Measurements from ENCODE around the gene VASP. TPM values are rescaled to one million over a fixed set of nuclear protein-coding genes. Genes with fewer than 3 reads are reported as not detected.
"Not testable (repeated sequence)": the region's sequence is repeated elsewhere in the genome, so short reads cannot be mapped to it uniquely, and the experiment has no call there.

VASP gene
- polyA plus RNA-seq, 3 donors = 132 to 154 (median 144) TPM

DNA sequence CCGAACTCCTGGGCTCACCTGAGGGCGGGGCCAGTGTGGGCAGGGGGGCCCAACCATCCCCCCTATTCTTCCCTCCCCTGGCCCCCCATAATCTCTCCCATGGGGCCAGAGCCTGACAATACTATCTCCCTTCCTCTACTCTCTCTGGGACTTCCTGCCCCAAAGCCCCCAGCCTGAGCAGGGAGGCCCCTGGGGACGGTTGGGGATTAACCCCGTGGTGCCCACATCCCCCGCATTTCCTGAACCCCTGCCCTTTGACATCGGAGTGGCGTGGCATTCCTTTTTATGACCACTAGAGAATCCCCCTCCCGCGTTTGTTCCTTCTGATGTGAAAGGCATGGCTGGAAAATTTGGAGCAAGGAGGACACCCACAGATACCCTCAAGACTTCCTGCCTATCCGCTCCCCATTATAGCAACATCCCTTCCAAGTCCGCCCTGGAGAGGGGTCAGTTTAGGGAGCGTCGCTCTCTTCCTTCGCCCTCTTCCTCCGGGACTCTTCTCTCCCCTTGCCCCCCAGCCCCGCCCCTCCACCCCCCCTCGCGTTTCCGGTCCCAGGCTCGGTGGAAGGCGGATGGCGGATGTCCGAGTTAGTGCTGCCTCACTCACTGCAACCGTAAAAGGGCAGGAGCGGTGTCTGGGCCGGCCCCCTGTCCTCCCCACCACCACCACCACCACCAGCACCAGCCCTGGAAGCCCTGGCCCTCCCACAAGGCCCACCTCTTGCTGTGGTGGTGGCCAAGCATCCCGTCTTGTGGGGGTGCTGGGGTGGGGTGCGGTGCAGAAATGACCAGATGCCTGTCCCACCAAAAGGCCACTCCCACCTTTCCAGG, 1.8 kb downstream of the VASP start:
- Histone ChIP-seq H3K36me3 (replicated peaks in 1 of 2; ENCODE audit: control insufficient read depth in 1 of 2, insufficient read depth in 2 of 2, low read length in 2 of 2) (peaks cover under 1 to 20% of the 10 kb centered on the region in 2 donors), H2AFZ (ENCODE audit: insufficient read depth, low read depth, low read length, poor library complexity, severe bottlenecking) (no peak overlapping the region), H3K9ac (ENCODE audit: insufficient read depth, low read length, poor library complexity, severe bottlenecking) (peak overlapping the region; percentile 88), H3K27ac (ENCODE audit: low read depth in 1 of 2, low read length in 2 of 2) (peak overlapping the region; percentile 96 to 99), H4K20me1 (ENCODE audit: insufficient read depth, low read length) (peaks cover 68% of the 10 kb centered on the region), H3K4me1 (ENCODE audit: control insufficient read depth in 1 of 2, insufficient read depth in 2 of 2, low read length in 2 of 2) (peaks cover 63 to 76% of the 10 kb centered on the region in 2 donors), H3K27me3 (ENCODE audit: control insufficient read depth in 2 of 2, insufficient read depth in 2 of 2, low read length in 2 of 2) (no peaks in the 10 kb centered on the region), H3K9me3 (replicated peaks in 1 of 2; ENCODE audit: control insufficient read depth in 1 of 2, insufficient read depth in 1 of 2, low read length in 2 of 2) (no peaks in the 10 kb centered on the region), H3K79me2 (ENCODE audit: insufficient read depth, low read length) (peaks cover 72% of the 10 kb centered on the region), H3K4me3 (replicated peaks in 1 of 3; ENCODE audit: low read depth in 2 of 3, low read length in 3 of 3) (peak overlapping the region; percentile 80 to 100 (median 91)), H3K4me2 (replicated peaks; ENCODE audit: extremely low read depth, low read length, poor library complexity, severe bottlenecking) (peak overlapping the region; percentile 100)
- TF ChIP-seq, protein P1, sequence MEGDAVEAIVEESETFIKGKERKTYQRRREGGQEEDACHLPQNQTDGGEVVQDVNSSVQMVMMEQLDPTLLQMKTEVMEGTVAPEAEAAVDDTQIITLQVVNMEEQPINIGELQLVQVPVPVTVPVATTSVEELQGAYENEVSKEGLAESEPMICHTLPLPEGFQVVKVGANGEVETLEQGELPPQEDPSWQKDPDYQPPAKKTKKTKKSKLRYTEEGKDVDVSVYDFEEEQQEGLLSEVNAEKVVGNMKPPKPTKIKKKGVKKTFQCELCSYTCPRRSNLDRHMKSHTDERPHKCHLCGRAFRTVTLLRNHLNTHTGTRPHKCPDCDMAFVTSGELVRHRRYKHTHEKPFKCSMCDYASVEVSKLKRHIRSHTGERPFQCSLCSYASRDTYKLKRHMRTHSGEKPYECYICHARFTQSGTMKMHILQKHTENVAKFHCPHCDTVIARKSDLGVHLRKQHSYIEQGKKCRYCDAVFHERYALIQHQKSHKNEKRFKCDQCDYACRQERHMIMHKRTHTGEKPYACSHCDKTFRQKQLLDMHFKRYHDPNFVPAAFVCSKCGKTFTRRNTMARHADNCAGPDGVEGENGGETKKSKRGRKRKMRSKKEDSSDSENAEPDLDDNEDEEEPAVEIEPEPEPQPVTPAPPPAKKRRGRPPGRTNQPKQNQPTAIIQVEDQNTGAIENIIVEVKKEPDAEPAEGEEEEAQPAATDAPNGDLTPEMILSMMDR (IDR thresholded peaks at IDR 0.05) = no peak
- H3K27me3 Mint-ChIP-seq (ENCODE audit: low read depth in 3 of 3) = no peaks in the 10 kb centered on the region
- peaks cover 29 to 46% of the 10 kb centered on the region in 2 donors for H3K36me3 Mint-ChIP-seq
- H3K9me3 Mint-ChIP-seq = no peaks in the 10 kb centered on the region
- H3K4me3 Mint-ChIP-seq = peak overlapping the region; percentile 98 to 99
- peak; percentile 61 to 67 (median 64) for DNase-seq
- 0% methylated on average over 8 of the region's 28 CpGs for WGBS (ENCODE audit: insufficient coverage)
- intact Hi-C loops (cut with micrococcal nuclease) = loop anchor here in 1 of 2 donors (5.0 kb wide), 1 partner anchor 73 kb away; the partner anchor contains the start of gene OPA3
- H3K27ac Mint-ChIP-seq = peak overlapping the region; percentile 85 to 97 (median 94)
- peaks cover 67% of the 10 kb centered on the region for H3K4me1 Mint-ChIP-seq

DNA sequence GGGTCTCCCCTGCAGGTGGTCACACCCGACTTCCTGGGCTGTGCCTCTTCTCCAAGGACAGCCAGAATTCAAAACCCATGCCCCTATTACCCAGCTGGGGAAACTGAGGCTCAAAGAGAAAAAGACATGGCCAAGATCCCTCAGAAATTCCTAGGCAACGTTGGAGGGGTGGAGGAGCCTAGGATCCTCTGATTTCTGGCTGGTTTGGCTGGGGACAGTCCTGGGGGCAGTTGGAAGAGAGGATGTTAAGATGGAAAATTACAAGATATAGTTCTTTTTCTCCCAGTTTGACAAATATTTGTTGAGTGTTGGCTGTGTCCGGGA, 2.4 kb downstream of the VASP start:
- Histone ChIP-seq H3K4me2 (replicated peaks; ENCODE audit: extremely low read depth, low read length, poor library complexity, severe bottlenecking) (peak overlapping the region; percentile 100), H2AFZ (ENCODE audit: insufficient read depth, low read depth, low read length, poor library complexity, severe bottlenecking) (no peak overlapping the region), H3K36me3 (replicated peaks in 1 of 2; ENCODE audit: control insufficient read depth in 1 of 2, insufficient read depth in 2 of 2, low read length in 2 of 2) (peaks cover 2 to 20% of the 10 kb centered on the region in 2 donors), H3K9ac (ENCODE audit: insufficient read depth, low read length, poor library complexity, severe bottlenecking) (peak overlapping the region; percentile 88), H3K27ac (ENCODE audit: low read depth in 1 of 2, low read length in 2 of 2) (peak overlapping the region; percentile 62 to 99), H3K9me3 (replicated peaks in 1 of 2; ENCODE audit: control insufficient read depth in 1 of 2, insufficient read depth in 1 of 2, low read length in 2 of 2) (no peaks in the 10 kb centered on the region), H3K79me2 (ENCODE audit: insufficient read depth, low read length) (peaks cover 78% of the 10 kb centered on the region), H3K27me3 (ENCODE audit: control insufficient read depth in 2 of 2, insufficient read depth in 2 of 2, low read length in 2 of 2) (no peaks in the 10 kb centered on the region), H3K4me3 (replicated peaks in 1 of 3; ENCODE audit: low read depth in 2 of 3, low read length in 3 of 3) (peak overlapping the region; percentile 80 to 100 (median 91)), H3K4me1 (ENCODE audit: control insufficient read depth in 1 of 2, insufficient read depth in 2 of 2, low read length in 2 of 2) (peaks cover 64 to 76% of the 10 kb centered on the region in 2 donors), H4K20me1 (ENCODE audit: insufficient read depth, low read length) (peaks cover 74% of the 10 kb centered on the region)
- intact Hi-C loops (cut with micrococcal nuclease) = loop anchor here in 1 of 2 donors (5.0 kb wide), 1 partner anchor 73 kb away; the partner anchor contains the start of gene OPA3
- Mint-ChIP-seq H3K27me3 (ENCODE audit: low read depth in 3 of 3) (no peaks in the 10 kb centered on the region), H3K9me3 (no peaks in the 10 kb centered on the region), H3K4me1 (peaks cover 69% of the 10 kb centered on the region), H3K36me3 (peaks cover 30 to 47% of the 10 kb centered on the region in 2 donors), H3K27ac (peak overlapping the region; percentile 69 to 97 (median 94)), H3K4me3 (peak overlapping the region; percentile 98 to 99)
- TF ChIP-seq, protein P1 (IDR thresholded peaks at IDR 0.05) = no peak
- no peak for DNase-seq
- 17% methylated on average over 1 of the region's 3 CpGs for WGBS (ENCODE audit: insufficient coverage)

DNA sequence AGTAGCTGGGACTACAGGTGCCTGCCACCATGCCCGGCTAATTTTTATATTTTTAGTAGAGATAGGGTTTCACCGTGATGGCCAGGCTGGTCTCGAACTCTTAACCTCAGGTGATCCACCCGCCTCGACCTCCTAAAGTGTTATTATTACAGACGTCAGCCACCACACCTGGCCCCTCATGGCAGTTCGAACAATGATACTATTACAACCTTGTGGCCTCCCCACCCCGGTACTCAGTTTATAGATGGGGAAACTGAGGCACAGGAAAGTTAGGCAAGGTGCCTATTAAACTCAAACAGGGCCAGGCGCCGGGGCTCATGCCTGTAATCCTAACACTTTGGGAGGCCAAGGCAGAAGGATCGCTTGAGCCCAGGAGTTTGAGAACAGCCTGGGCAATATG, 3.1 kb downstream of the VASP start:
- Histone ChIP-seq H3K27ac (ENCODE audit: low read depth in 1 of 2, low read length in 2 of 2) (peak overlapping the region in 1 of 2 donors; percentile 99), H3K4me3 (replicated peaks in 1 of 3; ENCODE audit: low read depth in 2 of 3, low read length in 3 of 3) (peak overlapping the region; percentile 80 to 100 (median 91)), H3K4me2 (replicated peaks; ENCODE audit: extremely low read depth, low read length, poor library complexity, severe bottlenecking) (peak overlapping the region; percentile 100), H3K79me2 (ENCODE audit: insufficient read depth, low read length) (peaks cover 85% of the 10 kb centered on the region), H3K4me1 (ENCODE audit: control insufficient read depth in 1 of 2, insufficient read depth in 2 of 2, low read length in 2 of 2) (peaks cover 69 to 76% of the 10 kb centered on the region in 2 donors), H3K36me3 (replicated peaks in 1 of 2; ENCODE audit: control insufficient read depth in 1 of 2, insufficient read depth in 2 of 2, low read length in 2 of 2) (peaks cover 2 to 20% of the 10 kb centered on the region in 2 donors), H4K20me1 (ENCODE audit: insufficient read depth, low read length) (peaks cover 78% of the 10 kb centered on the region)
- H3K9me3 ChIP-seq (replicated peaks in 1 of 2; ENCODE audit: control insufficient read depth in 1 of 2, insufficient read depth in 1 of 2, low read length in 2 of 2); H3K9ac ChIP-seq (ENCODE audit: insufficient read depth, low read length, poor library complexity, severe bottlenecking); intact Hi-C loops (cut with micrococcal nuclease); H3K27me3 Mint-ChIP-seq (ENCODE audit: low read depth in 3 of 3); DNase-seq; H3K27me3 ChIP-seq (ENCODE audit: control insufficient read depth in 2 of 2, insufficient read depth in 2 of 2, low read length in 2 of 2); H2AFZ ChIP-seq (ENCODE audit: insufficient read depth, low read depth, low read length, poor library complexity, severe bottlenecking); H3K9me3 Mint-ChIP-seq: not testable (repeated sequence)
- peak overlapping the region; percentile 98 to 99 for H3K4me3 Mint-ChIP-seq
- peak overlapping the region; percentile 69 to 97 (median 94) for H3K27ac Mint-ChIP-seq
- peaks cover 70% of the 10 kb centered on the region for H3K4me1 Mint-ChIP-seq
- WGBS (ENCODE audit: insufficient coverage) = 100% methylated on average over 3 of the region's 11 CpGs
- H3K36me3 Mint-ChIP-seq = peaks cover 30 to 51% of the 10 kb centered on the region in 2 donors
